SW480 (cell line): ENCODE data around the gene ERP44.
"Not testable (repeated sequence)": the region's sequence is repeated elsewhere in the genome, so short reads cannot be mapped to it uniquely, and the experiment has no call there.

Experiments
- DNase-seq: peaks from one replicate; pipeline ENCODE4 v3.0.0-alpha.2; 2016; ENCODE audit warnings: low spot score

The ERP44 gene

GRCh38 chr9:100011062-100011681 lies 87.6 kb downstream of the ERP44 start:
- DNase-seq = peak; percentile 61

- DNase-seq = no peak
Observed at GRCh38 chr9:99999797-100000196, 99.0 kb downstream of the ERP44 start.

GRCh38 chr9:99998866-99999265 lies 99.9 kb downstream of the ERP44 start:
- no peak for DNase-seq

- no peak for DNase-seq
Observed at GRCh38 chr9:99998266-99998665, 100.5 kb downstream of the ERP44 start.

- not testable (repeated sequence) for DNase-seq
Observed at GRCh38 chr9:99990508-99990907, 108.3 kb downstream of the ERP44 start.

- DNase-seq = no peak
Observed at GRCh38 chr9:99986642-99987041, 112.2 kb downstream of the ERP44 start.

- DNase-seq = no peak
Observed at GRCh38 chr9:99980598-99980997, 118.2 kb downstream of the ERP44 start.

- no peak for DNase-seq
Observed at GRCh38 chr9:99978221-99978620, 120.6 kb downstream of the ERP44 start.

- no peak for DNase-seq
Observed at GRCh38 chr9:99977033-99977792, 121.6 kb downstream of the ERP44 start.

GRCh38 chr9:99973455-99973854 lies 125.3 kb downstream of the ERP44 start:
- DNase-seq = no peak

GRCh38 chr9:99971410-99971809 lies 127.4 kb downstream of the ERP44 start:
- DNase-seq = no peak

- DNase-seq = no peak
Observed at GRCh38 chr9:99970481-99970880, 128.3 kb downstream of the ERP44 start.

- DNase-seq = no peak
Observed at GRCh38 chr9:99967457-99967856, 131.3 kb downstream of the ERP44 start.

GRCh38 chr9:99966716-99967115 lies 132.1 kb downstream of the ERP44 start:
- peak; percentile 86 for DNase-seq

GRCh38 chr9:99966001-99966400 lies 132.8 kb downstream of the ERP44 start:
- no peak for DNase-seq

- no peak for DNase-seq
Observed at GRCh38 chr9:99964336-99964735, 134.5 kb downstream of the ERP44 start.

GRCh38 chr9:99962680-99963261 lies 136.0 kb downstream of the ERP44 start:
- peak; percentile 18 for DNase-seq

- no peak for DNase-seq
Observed at GRCh38 chr9:99955606-99956005, 143.2 kb downstream of the ERP44 start.

GRCh38 chr9:99954819-99955218 lies 144.0 kb downstream of the ERP44 start:
- no peak for DNase-seq

- no peak for DNase-seq
Observed at GRCh38 chr9:99953861-99954507, 144.8 kb downstream of the ERP44 start.

- no peak for DNase-seq
Observed at GRCh38 chr9:99948896-99949295, 149.9 kb downstream of the ERP44 start.

- DNase-seq = no peak
Observed at GRCh38 chr9:99948482-99948881, 150.3 kb downstream of the ERP44 start.

- no peak for DNase-seq
Observed at GRCh38 chr9:99947395-99947794, 151.4 kb downstream of the ERP44 start.
